ENCODE measurements around the gene PRR22. TPM values are rescaled to one million over a fixed set of nuclear protein-coding genes. Genes with fewer than 3 reads are reported as not detected.
"Not testable (repeated sequence)": the region's sequence is repeated elsewhere in the genome, so short reads cannot be mapped to it uniquely, and the experiment has no call there.

Gene PRR22
- total RNA-seq, 4 donors from 2014 or later = 1.3 to 5.0 (median 2.1) TPM

DNA sequence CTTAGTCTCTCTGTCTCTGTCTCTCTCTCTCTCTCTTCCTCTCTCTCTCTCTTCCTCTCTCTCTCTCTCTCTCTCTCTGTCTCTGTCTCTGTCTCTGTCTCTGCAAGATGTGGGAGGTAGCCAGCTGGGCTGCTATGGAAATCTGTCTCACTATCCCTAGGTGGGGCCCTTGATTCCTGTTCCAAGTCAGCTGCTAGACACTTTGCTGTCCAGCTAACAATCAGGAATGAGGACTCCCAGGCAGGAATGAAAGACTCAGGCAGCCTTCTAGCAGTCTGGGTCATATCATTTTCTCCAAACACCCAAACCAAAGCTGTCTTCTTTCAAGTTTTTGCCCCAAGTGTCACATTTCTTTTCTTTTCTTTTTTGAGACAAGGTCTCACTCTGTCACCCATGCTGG, 40.9 kb downstream of the PRR22 start:
- intact Hi-C loops (cut with DNase I) = no loop called here
- TF ChIP-seq POLR2A (IDR thresholded peaks at IDR 0.05) = no peak
- TF ChIP-seq, protein P1, sequence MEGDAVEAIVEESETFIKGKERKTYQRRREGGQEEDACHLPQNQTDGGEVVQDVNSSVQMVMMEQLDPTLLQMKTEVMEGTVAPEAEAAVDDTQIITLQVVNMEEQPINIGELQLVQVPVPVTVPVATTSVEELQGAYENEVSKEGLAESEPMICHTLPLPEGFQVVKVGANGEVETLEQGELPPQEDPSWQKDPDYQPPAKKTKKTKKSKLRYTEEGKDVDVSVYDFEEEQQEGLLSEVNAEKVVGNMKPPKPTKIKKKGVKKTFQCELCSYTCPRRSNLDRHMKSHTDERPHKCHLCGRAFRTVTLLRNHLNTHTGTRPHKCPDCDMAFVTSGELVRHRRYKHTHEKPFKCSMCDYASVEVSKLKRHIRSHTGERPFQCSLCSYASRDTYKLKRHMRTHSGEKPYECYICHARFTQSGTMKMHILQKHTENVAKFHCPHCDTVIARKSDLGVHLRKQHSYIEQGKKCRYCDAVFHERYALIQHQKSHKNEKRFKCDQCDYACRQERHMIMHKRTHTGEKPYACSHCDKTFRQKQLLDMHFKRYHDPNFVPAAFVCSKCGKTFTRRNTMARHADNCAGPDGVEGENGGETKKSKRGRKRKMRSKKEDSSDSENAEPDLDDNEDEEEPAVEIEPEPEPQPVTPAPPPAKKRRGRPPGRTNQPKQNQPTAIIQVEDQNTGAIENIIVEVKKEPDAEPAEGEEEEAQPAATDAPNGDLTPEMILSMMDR (IDR thresholded peaks at IDR 0.05) = no peak
- no peak for DNase-seq

DNA sequence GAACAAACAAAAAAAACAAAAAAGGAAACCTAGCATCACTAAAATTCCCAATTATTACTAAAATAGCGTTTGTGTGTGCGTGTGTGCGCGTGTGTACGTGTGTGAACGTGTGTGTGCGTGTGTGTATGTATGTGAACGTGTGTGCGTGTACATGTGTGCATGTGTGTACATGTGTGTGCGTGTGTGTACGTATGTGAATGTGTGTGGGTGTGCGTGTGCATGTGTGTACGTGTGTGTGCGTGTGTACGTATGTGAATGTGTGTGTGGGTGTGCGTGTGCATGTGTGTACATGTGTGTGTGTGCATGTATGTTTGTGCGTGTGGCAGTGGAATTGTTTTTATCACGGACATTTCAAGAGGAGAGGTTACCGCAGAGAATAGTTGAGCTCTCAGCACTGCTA, 42.5 kb downstream of the PRR22 start:
- TF ChIP-seq, protein P1 (IDR thresholded peaks at IDR 0.05) = no peak
- no peak for TF ChIP-seq POLR2A (IDR thresholded peaks at IDR 0.05)
- no peaks in the 10 kb centered on the region for H3K9me3 ChIP-seq
- H3K27ac ChIP-seq = no peak overlapping the region
- peaks cover 0 to 31% (median 0%) of the 10 kb centered on the region in 4 donors for H3K27me3 ChIP-seq
- no peak overlapping the region for H3K4me3 ChIP-seq
- H3K4me1 ChIP-seq = no peaks in the 10 kb centered on the region
- 87% methylated on average over 19 of the region's 19 CpGs for WGBS, 2 donors
- no peak for DNase-seq
- intact Hi-C loops (cut with DNase I) = no loop called here
- H3K36me3 ChIP-seq = no peaks in the 10 kb centered on the region

More for the DNA sequence above, 40.9 kb downstream of the PRR22 start:
- Histone ChIP-seq H3K27me3 (peaks cover 0 to 42% (median 0%) of the 10 kb centered on the region in 4 donors), H3K27ac (no peak overlapping the region), H3K36me3 (no peaks in the 10 kb centered on the region), H3K4me3 (no peak overlapping the region), H3K9me3 (no peaks in the 10 kb centered on the region), H3K4me1 (no peaks in the 10 kb centered on the region)

DNA sequence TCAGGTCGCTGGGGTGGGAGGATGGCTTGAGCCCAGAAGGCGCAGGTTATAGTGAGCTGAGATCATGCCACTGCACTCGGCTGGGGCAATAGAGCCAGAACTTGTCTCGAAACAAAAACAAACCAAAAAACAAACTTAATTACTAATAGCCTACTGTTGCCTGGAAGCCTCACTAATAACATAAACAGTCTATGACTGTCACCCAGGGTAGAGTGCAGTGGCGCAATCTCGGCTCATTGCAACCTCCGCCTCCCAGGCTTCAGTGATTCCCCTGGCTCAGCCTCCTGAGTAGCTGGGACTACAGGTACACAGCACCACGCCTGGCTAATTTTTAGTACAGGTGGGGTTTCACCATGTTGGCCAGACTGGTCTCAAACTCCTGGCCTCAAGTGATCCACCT, 46.1 kb downstream of the PRR22 start:
- TF ChIP-seq POLR2A (IDR thresholded peaks at IDR 0.05) = no peak
- TF ChIP-seq, protein P1 (IDR thresholded peaks at IDR 0.05) = no peak
- no peak overlapping the region for H3K27ac ChIP-seq
- 65 to 69% methylated on average over 8 of the region's 8 CpGs for WGBS, 2 donors

DNA sequence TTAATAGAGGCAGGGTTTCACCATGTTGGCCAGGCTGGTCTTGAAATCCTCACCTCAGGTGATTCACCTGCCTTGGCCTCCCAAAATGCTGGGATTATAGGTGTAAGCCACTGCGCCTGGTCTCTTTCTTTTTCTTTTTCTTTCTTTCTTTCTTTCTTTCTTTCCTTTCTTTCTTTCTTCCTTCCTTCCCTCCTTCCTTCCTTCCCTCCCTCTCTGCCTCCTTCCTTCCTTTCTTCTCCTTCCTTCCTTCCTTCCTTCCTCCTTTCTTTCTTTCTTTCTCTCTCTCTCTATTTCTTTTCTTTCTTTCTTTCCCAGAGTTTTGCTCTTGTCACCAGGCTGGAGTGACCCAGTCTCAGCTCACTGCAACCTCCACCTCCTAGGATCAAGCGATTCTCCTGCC, 51.4 kb downstream of the PRR22 start:
- WGBS, 2 donors = 82 to 84% methylated on average over 2 of the region's 2 CpGs
- H3K27ac ChIP-seq; DNase-seq; H3K4me3 ChIP-seq; intact Hi-C loops (cut with DNase I); H3K36me3 ChIP-seq; H3K4me1 ChIP-seq; H3K27me3 ChIP-seq: not testable (repeated sequence)
- H3K9me3 ChIP-seq = peaks cover 0 to 11% (median 0%) of the 10 kb centered on the region in 3 donors

More for the DNA sequence above, 46.1 kb downstream of the PRR22 start:
- DNase-seq = no peak
- Histone ChIP-seq H3K36me3 (no peaks in the 10 kb centered on the region), H3K4me1 (no peaks in the 10 kb centered on the region), H3K27me3 (peaks cover 0 to 14% (median 0%) of the 10 kb centered on the region in 4 donors), H3K9me3 (no peaks in the 10 kb centered on the region), H3K4me3 (no peak overlapping the region)
- intact Hi-C loops (cut with DNase I) = no loop called here

Other genes with a start within 250 kb of the PRR22 start
- 10 to 100 TPM; 19.6 to 44.2 (median 28.0) TPM for gene TINCR, start 216.8 kb downstream of the PRR22 start, total RNA-seq
- 10 to 100 TPM; 11.6 to 47.3 (median 32.1) TPM for gene SAFB2, start 162.0 kb downstream of the PRR22 start, total RNA-seq
- gene SAFB, start 161.7 kb downstream of the PRR22 start, total RNA-seq = 10 to 100 TPM; 40.5 to 80.1 (median 59.2) TPM
- 10 to 100 TPM; 34.0 to 76.3 (median 48.8) TPM for gene MICOS13, start 104.2 kb downstream of the PRR22 start, total RNA-seq
- gene HSD11B1L, start 103.7 kb downstream of the PRR22 start, total RNA-seq = 1 to 10 TPM; 1.9 to 9.4 (median 8.3) TPM
- gene RPL36, start 94.5 kb downstream of the PRR22 start, total RNA-seq = 1,000 to 10,000 TPM in 2 of 4 donors, 100 to 1,000 TPM in 2; 572 to 1,565 (median 1,059) TPM
- 10 to 100 TPM; 38.0 to 68.5 (median 51.2) TPM for gene LONP1, start 64.6 kb downstream of the PRR22 start, total RNA-seq
- under 1 TPM in 1 of 4 donors, not detected in 3; 0.19 TPM for gene CATSPERD, start 64.1 kb downstream of the PRR22 start, total RNA-seq
- 10 to 100 TPM; 19.2 to 45.8 (median 39.4) TPM for gene DUS3L, start 6.4 kb upstream of the PRR22 start, total RNA-seq
- gene NRTN, start 20.3 kb upstream of the PRR22 start, total RNA-seq = 1 to 10 TPM; 1.1 to 3.8 (median 1.4) TPM
- gene FUT6, start 55.0 kb upstream of the PRR22 start, total RNA-seq = 100 to 1,000 TPM in 1 of 4 donors, 10 to 100 TPM in 3; 40.6 to 160 (median 68.9) TPM
- 100 to 1,000 TPM in 2 of 4 donors, 10 to 100 TPM in 2; 51.7 to 145 (median 84.8) TPM for gene FUT3, start 66.7 kb upstream of the PRR22 start, total RNA-seq
- not detected for gene FUT5, start 85.8 kb upstream of the PRR22 start, total RNA-seq
- gene NDUFA11, start 119.0 kb upstream of the PRR22 start, total RNA-seq = 100 to 1,000 TPM; 204 to 277 (median 234) TPM
- gene VMAC, start 120.1 kb upstream of the PRR22 start, total RNA-seq = 1 to 10 TPM; 3.1 to 8.6 (median 5.6) TPM
- 10 to 100 TPM in 2 of 4 donors, 1 to 10 TPM in 2; 3.3 to 13.7 (median 7.3) TPM for gene CAPS, start 129.5 kb upstream of the PRR22 start, total RNA-seq
- gene RANBP3, start 193.4 kb upstream of the PRR22 start, total RNA-seq = 10 to 100 TPM; 38.0 to 77.8 (median 39.6) TPM